VCaP (cell line): Measurements from ENCODE around the gene IL17RE.
"Not testable (repeated sequence)": the region's sequence is repeated elsewhere in the genome, so short reads cannot be mapped to it uniquely, and the experiment has no call there.

Source experiments
- H3K27ac ChIP-seq: fragments of 450-650 bp; 2 replicates; pipeline ENCODE4 v1.5.1; 2017
- CTCF ChIP-seq: fragments of 450-650 bp; conservative IDR thresholded peaks from 2 replicates; pipeline ENCODE4 v1.5.1; 2017; ENCODE audit warnings: mild to moderate bottlenecking, moderate library complexity

IL17RE gene

DNA sequence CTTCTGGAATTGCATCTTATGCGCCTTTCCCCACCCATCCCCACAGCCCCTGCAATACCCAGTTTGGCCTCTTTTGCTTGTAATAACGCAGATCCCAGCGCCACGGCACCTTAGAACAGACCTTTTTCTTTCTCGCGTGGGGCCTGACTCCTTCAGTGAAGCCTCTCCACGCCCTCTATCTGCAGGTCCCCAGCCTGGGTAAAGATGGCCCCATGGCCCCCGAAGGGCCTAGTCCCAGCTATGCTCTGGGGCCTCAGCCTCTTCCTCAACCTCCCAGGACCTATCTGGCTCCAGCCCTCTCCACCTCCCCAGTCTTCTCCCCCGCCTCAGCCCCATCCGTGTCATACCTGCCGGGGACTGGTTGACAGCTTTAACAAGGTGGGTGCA, 31.6 kb downstream of the IL17RE start:
- peak; percentile 35 for TF ChIP-seq CTCF
- peak overlapping the region; percentile 99 for H3K27ac ChIP-seq

GRCh38 chr3:9934993-9935392, 32.3 kb downstream of the IL17RE start:
- TF ChIP-seq CTCF = no peak

GRCh38 chr3:9935966-9936510, 33.4 kb downstream of the IL17RE start:
- TF ChIP-seq CTCF = no peak
- no peak overlapping the region; the same call in 1 of the 2 replicates for H3K27ac ChIP-seq

More at GRCh38 chr3:9934993-9935392, 32.3 kb downstream of the IL17RE start:
- H3K27ac ChIP-seq = peak overlapping the region; percentile 99; the same call in 1 of the 2 replicates

DNA sequence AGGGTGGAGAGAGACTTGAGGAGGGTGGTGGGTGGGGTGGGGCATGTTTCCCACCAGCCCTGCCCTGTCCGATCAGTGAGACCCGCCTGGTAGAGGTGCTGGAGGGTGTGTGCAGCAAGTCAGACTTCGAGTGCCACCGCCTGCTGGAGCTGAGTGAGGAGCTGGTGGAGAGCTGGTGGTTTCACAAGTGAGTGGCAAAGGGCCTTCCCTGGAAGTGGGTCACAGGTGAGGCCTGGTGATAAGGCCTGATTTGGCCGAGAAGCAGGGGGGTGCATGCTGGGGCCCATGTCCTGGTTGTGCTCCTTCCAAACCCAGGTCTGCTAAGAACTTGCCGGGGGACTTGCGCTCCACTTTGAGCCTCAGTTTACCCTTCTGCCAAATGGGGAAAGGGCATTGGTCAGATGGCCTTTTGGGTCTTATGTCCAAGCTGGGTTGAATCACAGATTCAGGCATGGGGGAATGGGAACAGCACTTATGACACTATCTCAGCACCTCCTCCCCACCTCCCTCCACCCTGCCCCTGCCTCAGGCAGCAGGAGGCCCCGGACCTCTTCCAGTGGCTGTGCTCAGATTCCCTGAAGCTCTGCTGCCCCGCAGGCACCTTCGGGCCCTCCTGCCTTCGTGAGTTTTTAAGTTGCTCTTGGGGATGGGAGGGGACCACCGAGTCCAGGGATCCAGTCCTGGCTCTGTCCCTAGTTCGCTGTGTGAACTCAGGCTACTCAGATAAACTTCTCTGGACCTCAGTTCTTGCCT, 35.0 kb downstream of the IL17RE start:
- H3K27ac ChIP-seq = no peak overlapping the region

DNA sequence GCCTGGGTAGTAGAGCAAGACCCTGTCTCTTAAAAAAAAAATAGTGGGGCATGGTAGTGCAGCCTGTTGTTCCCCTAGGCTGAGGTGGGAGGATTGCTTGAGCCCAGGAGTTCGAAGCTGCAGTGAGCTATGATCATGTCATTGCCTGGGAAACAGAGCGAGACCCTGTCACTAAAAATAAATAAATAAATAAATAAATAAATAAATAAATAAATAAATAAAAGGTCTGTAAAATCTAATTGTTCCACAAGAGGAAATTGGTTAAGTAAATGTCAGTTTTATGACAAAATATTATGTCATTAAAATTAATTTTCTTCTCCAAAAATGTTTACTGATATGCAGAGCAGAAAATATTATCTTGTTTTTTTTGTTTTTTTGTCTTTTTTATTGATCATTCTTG, 36.3 kb downstream of the IL17RE start:
- TF ChIP-seq CTCF = no peak

More for the DNA sequence above, 35.0 kb downstream of the IL17RE start:
- TF ChIP-seq CTCF = no peak

GRCh38 chr3:9939906-9940305, 37.3 kb downstream of the IL17RE start:
- not testable (repeated sequence) for H3K27ac ChIP-seq

More for the DNA sequence above, 36.3 kb downstream of the IL17RE start:
- no peak overlapping the region for H3K27ac ChIP-seq

GRCh38 chr3:9940746-9941145, 38.1 kb downstream of the IL17RE start:
- TF ChIP-seq CTCF = no peak
- no peak overlapping the region for H3K27ac ChIP-seq

GRCh38 chr3:9942164-9942563, 39.5 kb downstream of the IL17RE start:
- no peak for TF ChIP-seq CTCF
- H3K27ac ChIP-seq = no peak overlapping the region
